Effector CD8-positive, alpha-beta T cell (primary cell): ENCODE results near the gene NOL12.
"Not testable (repeated sequence)": the region's sequence is repeated elsewhere in the genome, so short reads cannot be mapped to it uniquely, and the experiment has no call there.

Source experiments
- DNase-seq: peaks from one replicate; lab custom pipeline; 2025; lab: John Stamatoyannopoulos, UW
- total RNA-seq, 4 experiments: gene quantifications; one replicate each; lab custom pipeline; 2026; lab: John Stamatoyannopoulos, UW

The NOL12 gene, protein sequence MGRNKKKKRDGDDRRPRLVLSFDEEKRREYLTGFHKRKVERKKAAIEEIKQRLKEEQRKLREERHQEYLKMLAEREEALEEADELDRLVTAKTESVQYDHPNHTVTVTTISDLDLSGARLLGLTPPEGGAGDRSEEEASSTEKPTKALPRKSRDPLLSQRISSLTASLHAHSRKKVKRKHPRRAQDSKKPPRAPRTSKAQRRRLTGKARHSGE
- total RNA-seq = 4.9 to 9.4 (median 6.2) reads per million in 4 experiments

DNA sequence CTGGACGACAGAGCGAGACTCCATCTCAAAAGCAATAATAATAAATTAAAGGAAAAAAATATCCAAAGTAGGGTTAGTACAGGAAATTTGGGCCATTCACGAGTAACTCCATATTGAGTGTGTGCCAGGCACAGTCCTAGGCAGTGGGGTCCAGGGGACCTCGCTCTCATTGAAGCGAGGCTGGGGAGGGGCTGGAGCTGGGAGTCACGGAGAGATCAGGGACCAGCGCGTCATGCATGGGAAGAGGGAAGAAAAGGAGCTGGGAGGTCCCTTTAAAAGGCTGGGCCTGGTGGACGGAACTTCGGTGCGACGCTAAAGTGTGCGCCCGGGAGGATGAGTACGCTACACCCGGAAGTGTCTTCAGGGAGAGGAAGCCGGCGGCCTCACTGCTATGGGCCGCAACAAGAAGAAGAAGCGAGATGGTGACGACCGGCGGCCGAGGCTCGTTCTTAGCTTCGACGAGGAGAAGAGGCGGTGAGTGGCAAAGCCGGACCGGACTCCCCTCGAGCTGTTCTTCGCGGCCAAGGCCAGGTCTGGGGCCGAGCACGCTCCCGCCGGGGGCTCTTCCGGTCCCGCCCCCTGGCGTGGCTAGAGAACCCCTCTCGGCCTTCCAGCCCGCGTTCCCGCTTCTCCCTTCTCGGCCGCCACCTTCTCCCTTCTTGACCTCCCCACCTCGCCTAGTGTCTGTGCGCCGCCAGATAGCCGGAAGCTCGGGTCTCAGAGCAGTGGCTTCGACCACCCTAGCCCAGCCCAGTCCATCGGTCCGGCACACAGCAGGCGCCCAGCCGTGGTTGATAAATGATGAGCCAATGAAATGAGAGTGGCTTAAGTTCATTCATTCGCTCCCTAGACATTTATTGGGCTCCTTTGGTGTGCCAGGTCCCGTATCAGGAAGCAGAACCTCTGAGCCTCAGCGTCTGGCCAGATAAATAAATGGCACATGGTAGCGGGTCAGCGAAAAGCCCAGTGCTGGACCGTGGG, at the start of gene NOL12:
TSS of gene NOL12 (plus strand) at position 342 of the 981 bp plus-strand sequence. CDS start at position 392, 50 bp downstream.
- DNase-seq = peak; percentile 49

DNA sequence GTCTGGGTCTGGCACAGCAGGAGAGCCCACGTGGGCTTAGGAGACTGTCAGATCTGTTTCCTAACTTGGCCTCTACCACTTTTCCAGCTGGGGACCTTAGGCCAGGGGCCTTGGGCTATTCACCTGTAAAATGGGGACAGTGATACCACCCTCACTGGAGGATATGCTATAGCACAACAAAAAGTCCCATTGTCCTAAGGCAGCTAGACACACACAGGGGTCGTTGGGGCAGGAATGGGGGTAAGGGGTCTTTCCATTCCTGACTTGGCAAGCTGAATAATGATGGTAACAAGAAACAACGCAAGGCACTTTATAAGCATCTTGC, 49.2 kb upstream of the NOL12 start:
- DNase-seq = no peak

DNA sequence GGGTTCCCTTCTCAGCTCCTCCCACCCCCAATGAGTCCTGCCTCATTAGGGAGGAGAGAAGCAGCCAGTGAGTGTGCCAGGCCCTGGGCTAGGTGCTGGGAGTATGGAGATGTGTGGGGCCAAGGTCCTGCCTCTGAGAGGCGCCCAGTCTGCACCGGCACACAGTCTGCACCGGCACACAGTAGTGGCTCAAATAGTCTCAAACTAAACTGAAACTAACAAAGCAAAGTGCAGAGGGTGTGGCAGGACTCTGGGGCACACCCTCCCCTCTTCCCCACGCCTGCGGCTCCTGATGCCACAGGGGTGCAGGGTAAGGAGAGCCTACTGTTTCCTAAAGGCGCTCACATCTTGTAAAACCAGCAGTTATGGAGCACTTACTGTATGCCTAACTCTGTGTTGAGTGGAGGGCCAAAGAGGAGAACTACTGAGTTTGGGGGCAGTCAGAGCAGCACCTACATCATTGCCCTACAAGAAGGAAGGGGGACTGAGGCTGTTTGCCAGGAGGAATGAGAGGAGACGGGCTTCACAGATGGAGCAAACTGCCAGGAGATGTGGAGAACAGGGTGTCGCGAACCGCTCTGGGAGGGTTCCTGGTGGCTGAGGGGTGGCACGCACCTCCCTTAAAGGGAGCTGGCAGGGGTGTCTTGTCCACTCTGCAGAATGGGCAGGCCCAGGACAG, 47.6 kb upstream of the NOL12 start:
- DNase-seq = no peak

DNA sequence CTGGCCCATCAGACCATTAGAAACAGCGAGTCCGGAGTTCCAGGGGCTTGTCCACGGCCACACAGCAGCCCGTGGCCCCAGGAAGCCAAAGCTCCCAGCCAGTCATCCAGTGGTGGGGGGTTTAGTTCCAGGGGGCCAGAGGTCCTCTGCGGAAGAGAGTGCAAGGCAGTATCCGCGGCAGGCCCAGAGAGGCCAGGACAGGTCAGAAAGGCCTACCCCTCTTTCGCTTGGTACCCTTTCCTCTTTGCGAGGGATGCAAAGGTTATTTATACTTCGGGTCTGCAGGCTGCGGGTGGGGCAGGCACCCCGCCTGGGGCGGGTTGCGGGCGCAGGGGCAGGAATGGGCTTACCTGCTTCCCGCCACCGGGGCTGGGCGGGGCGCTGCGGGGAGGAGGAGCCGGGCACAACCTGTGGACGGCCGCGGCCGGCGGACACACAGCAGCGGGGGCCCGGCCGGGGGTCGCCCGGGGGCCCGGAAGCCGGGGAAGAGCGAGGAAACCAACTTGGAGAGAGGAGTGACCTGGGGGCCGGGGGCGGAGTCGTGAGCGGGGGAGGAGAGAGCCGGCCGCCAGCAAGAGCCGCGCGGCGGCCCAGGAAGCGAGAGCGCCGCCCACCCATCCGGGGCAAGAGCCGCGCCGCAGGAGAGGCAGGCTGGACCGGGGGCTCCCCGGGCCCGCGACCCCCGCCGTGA, 46.9 kb upstream of the NOL12 start, which contains the start of gene SH3BP1:
TSS of gene SH3BP1 (plus strand) at position 600 of the 691 bp plus-strand sequence. CDS start 119 bp downstream, outside the sequence.
- DNase-seq = peak; percentile 34

DNA sequence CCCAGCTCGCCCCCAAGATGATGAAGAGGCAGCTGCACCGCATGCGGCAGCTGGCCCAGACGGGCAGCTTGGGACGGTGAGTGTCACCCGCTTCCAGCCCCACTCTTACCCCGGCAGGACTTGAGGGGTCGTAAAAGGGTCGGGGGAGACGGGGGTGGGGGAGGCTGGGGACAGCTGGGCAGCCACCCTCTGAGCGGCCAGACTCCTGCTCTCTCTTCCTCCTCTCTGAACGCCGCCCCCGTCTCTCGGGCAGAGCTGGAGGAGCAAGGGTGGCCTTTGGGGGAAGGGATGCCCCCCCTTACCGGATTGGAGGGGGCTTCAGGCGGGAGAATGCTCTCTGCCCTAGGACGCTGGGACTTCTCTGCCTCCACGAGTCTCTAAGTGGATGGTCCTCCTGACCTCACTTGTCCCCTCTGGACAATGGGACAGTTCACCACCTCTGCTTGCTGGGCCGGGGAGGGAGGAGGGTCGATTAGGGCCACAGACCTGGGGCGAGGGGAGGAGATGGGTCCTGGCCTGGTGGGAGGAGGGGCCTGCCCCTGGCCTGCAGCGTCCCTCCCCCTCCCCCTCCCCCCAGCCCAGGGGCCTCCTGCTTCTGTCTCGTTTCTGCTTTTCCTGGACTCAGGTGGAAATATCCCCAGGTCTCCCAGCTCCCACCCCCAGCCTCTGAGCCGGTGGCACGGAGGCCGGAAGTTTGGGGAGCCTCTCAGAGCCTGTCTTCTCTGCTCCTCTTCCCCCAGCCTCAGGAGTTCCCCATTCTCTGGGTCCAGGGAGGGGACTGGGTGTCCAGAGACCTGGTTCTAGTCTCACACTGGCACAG, 46.2 kb upstream of the NOL12 start:
- DNase-seq = peak; percentile 25

DNA sequence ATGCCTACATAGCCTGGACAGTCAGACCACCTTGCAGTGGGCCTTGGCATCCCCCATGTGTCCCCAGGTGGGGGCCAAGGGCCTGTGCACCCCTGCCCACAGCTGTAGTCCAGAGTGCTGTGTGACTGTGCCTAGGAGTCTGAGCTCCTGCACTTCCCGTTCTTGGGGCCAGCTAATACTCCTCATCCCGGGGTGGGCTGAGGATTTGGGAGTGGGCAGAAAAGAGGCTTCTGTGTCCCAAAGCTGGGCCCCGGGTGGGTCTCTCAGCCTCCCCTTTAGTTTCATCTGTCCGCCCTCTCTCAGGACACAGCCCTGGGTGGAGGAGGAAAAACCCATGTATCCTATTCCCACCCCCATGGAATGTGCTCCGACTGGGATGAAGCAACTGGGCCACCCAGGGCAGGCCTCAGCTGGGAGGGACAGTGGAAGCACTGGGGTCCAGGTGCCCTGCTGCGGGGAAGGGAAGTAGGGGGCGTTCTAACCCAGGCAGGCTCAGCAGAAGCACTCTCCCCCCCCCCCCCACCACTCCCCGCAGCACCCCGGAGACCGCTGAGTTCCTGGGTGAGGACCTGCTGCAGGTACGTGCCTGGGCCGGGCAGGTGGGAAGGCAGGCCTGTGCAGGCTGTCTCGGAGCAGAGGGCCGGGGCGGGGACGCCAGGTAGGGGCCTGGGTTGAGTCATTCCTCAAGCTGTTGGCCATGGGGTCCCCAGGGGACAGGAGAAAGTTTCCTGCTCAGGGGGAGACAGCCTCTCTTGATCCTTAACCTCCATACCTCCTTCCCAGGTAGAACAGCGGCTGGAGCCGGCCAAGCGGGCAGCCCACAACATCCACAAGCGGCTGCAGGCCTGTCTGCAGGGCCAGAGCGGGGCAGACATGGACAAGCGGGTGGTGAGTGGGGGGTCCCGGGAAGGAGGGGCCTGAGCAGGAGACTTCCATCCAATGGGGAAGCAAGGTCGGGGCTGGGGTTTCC, 45.3 kb upstream of the NOL12 start:
- peak; percentile 11 for DNase-seq

DNA sequence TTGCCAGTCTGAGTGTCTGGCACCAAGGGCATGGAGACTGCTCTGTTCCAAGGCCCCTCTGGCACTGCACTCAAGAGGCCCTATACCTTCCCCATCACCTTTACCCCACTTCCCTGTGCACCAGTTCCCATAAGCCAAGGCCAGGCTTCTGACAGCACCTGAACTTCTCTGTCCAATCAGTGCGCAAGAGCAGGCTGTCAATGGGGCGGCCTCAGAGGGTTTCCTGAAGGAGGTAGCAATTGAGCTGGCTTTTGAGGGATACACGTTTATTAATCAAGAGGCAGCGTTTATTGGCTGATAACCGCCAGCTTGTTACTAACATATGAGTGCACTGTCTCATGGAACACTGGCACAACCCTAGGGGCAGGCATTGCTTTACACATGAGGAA, 44.6 kb upstream of the NOL12 start:
- DNase-seq = no peak

DNA sequence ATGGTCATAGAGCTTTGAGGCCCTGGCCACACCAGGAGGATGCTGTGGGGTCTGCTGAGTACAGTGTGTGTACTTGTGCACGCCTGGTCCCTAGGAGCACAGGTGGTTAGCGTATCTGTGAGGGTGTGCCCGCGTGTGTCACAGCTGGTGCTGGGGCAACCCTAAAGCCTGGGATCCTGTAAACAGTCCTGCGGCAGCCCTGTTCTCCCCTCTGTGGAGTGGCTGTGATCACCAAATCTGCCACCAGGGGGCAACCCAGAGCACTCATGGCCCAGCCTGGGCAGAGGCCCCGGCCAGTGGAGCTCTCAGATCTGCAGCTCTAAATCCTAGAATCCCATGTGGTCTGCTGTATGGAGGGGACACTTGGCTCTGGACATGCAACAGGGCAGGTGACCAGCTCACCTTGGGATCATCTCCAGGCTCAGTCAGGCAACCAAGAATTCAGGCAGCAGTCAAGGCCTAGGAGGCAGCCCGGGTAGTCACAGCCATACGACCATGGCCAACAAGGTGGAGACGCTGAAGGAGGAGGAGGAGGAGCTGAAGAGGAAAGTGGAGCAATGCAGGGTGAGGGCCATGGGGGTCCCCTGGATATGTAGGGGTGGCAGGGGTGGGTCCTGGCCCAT, 42.8 kb upstream of the NOL12 start:
- DNase-seq = peak; percentile 82

DNA sequence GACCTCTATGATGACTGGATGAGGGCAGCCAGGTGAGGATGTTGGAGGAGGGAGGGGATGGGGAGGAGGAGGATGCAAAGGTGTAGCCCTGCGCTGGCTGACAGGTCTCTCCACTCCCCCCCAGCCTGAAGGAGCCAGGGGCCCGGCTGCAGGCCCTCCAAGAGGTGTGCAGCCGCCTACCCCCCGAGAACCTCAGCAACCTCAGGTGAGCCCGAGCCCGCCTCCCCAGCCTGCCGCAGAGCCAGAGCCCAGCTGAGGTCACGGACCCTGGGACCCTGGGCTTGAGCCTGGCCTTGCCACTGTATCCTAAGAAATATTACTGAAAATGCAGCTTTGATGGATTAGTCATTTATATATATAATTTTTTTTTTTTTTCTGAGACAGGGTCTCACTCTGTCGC, 38.8 kb upstream of the NOL12 start:
- no peak for DNase-seq

DNA sequence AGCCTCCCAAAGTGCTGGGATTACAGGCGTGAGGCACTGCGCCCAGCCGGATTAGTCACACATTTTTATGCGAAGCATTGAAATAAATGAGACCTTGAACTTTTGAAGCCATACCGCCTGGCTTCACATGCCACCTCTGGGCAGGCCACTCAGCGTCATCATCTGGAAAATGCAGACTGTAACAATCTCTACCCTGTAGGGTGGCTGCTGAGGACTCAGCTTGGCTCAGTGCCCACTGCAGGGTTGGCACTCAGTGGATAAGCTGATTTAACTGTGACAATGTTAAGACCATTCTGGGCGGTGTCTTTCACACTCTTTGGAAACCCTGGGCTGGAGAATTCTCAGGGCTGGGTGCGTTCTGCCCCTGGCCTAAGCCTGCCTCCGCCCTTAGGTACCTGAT, 38.2 kb upstream of the NOL12 start:
- no peak for DNase-seq

DNA sequence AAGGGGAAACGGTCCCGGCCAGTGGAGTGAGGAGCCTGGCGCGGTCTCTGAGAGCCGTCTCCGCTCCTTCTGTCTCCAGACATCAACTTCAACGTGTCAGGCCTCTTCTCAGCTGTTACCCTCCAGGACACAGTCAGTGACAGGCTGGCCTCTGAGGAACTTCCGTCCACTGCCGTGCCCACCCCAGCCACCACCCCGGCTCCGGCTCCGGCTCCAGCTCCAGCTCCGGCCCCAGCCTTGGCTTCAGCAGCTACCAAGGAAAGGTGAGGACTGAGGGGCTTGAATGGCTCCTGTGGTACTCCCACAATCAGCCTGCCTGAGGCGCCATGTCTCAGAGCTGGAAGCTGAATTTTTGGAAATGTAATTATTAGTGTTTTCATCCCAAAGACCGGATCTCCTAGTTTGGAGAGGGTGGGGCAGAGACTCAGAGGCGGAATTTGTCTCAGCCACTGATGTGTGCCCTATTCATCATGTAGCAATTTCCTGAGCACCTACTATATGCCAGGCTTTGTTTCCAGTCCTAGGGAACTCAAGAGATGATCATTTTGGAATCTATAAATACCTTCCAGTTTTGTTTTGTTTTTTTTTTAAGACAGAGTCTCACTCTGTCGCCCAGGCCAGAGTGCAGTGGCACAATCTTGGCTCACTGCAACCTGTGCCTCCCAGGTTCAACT, 35.5 kb upstream of the NOL12 start:
- no peak for DNase-seq

DNA sequence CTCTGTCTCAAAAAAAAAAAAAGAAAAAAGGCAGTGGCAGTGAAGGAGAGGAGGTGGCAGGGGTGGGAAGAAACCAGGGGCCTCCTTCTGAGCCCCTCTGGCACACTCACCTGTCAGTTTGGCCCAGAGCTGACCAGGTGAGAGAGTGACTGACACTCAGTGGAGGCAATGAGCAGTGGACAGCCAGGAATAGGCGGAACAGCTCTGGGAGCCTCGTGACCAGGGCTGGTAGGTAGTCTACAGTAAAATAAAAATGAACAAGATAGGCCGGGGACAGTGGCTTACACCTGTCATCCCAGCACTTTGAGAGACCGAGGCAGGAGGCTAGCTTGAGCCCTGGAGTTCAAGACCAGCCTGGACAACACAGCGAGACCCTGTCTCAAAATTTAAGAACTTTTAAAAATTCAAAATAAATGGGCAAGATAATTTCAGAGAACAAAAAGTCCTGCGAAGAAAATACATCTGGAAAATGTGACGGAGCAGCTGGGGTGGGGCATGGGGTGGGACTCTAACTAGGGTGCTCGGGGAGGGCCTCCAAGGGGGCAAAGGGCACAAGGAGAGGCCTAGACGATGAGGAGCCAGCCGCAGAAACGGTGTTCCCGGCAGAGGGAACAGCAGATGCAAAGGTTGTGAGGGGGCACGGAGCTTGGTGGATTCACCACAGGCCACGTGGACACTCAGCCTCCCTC, 31.4 kb upstream of the NOL12 start:
- no peak for DNase-seq

DNA sequence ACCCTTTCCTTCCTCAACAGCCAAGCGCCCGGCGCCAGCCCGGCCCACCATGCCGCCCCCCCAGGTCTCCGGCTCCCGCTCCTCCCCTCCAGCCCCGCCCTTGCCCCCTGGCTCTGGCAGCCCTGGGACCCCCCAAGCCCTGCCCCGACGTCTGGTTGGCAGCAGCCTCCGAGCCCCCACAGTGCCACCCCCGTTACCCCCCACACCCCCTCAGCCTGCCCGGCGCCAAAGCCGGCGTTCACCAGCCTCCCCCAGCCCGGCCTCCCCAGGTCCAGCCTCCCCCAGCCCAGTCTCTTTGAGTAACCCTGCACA, 30.9 kb upstream of the NOL12 start:
- DNase-seq = no peak

DNA sequence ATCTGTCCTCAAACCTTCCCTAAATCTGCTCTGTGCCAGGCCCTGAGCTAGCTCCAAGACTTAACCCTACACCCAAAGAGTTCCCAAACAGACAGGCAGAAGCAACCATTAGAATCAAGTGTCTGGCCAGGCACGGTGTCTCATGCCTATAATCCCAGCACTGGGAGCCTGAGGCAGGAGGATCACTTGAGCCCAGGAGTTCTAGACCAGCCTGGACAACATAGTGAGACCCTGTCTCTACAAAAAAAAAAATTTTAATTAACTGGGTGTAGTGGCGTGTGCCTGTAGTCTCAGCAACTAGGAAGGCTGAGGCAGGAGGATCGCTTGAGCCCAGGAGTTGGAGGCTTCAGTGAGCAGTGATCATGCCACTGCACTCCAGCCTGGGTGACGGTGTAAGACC, 29.6 kb upstream of the NOL12 start:
- DNase-seq = not testable (repeated sequence)

DNA sequence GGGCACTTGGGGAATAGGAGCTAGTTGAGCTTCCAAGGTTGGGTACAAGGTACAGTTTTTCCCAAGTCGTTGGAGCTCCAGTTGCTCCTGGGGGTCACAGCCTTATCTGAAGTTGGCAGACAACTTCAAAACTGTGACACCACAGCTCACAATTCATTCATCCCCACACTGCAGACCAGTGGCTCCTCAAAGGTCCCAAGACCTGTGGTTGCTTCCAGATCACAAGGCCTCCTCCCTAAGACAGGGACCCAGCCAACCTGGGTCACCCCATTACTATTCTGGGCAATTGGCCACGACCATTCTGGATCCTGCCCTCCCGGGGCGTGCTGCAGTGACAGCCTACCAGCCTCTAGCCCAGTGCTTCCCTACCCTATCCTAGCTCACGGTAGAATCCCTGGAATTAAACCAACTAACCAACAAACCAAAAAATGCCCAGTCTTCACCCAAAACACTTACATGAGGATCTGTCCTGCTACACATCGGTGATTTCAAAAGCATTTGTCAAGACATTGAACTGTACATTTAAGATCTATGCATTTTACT, 28.5 kb upstream of the NOL12 start:
- no peak for DNase-seq

DNA sequence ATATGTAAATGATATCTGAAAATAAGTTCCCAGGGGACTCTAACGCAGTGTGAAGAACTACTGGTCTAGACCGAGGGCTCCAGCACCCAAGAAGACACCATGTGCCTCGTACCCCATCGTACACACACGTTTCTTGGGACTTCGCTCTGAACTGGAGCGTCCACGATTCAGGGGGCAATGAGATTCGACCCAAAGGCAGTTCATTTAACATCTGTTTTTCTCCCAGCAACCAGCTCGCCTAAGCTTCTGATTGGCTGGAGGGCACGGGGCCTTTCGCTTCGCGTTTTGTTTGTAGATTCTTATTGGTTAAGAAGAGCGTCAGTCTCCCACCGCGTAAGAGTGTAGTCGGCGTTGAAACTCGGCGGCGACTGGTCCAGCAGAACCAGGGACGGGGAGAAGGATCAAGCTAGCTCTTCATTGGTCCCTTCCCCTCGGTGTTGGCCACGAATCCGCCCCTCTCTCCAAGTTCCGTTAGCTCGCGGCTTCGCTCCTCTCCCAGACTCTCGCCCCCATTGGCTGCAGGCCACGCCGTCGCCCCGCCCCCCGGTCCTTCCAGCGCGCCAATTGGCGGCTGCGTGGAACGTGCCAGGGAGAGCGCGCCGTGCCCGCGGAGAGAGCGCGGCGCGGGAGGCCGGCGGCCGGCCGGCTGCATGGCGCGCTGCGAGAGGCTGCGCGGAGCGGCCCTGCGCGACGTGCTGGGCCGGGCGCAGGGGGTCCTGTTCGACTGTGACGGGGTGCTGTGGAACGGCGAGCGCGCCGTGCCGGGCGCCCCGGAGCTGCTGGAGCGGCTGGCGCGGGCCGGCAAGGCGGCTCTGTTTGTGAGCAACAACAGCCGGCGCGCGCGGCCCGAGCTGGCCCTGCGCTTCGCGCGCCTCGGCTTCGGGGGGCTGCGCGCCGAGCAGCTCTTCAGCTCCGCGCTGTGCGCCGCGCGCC, 27.7 kb upstream of the NOL12 start, which contains the start of gene PDXP:
TSS of gene PDXP (plus strand) at position 591 of the 933 bp plus-strand sequence. CDS start at position 651, 60 bp downstream.
- peak; percentile 97 for DNase-seq
